B cell (primary cell): ENCODE measurements around the gene TYRP1. TPM values are rescaled to one million over a fixed set of nuclear protein-coding genes. Genes with fewer than 3 reads are reported as not detected.

Experiments used
- ATAC-seq: fragments of 200-7000 bp; cut with Tn5 transposase; one replicate; pipeline ENCODE4 v1.10.0; 2021; ENCODE audit warnings: low read depth, mild to moderate bottlenecking, moderate number of reproducible peaks, moderate library complexity
- CTCF ChIA-PET: fragments of 350-600 bp; sonication (Branson Sonifier 250); formaldehyde crosslinking; loops from one replicate; lab custom pipeline; 2021; ENCODE audit warnings: antibody characterized with exemption, inconsistent platforms; lab: Charles Lee
- POLR2A ChIA-PET: fragments of 350-600 bp; sonication (Branson Sonifier 250); formaldehyde crosslinking; loops from one replicate; lab custom pipeline; 2021; ENCODE audit warnings: antibody characterized with exemption; lab: Charles Lee
- DNase-seq: peaks from one replicate; pipeline ENCODE4 v3.0.0; 2013
- H2AFZ ChIP-seq: 2 replicates; pipeline ENCODE4 v1.6.1; 2012; ENCODE audit warnings: mild to moderate bottlenecking, low read depth, low read length; ENCODE audit not compliant: insufficient read depth, poor library complexity, severe bottlenecking
- H3K27ac ChIP-seq, 2 donors: 1 replicate in 1 of 2; 2 replicates in 1 of 2; pipeline ENCODE4 v1.5.1; 2012 to 2013; ENCODE audit warnings: low read length in 2 of 2, mild to moderate bottlenecking in 2 of 2, moderate library complexity in 1 of 2
- H3K27me3 ChIP-seq, 4 experiments: fragments of 200-600 bp in 1 of 4; sonication (generic) in 1 of 4; replicated peaks in 1 of 4; 1 replicate in 2 of 4; 2 replicates in 2 of 4; pipeline versions ENCODE4 v1.6.1 to v1.7.0; 2013 to 2016; ENCODE audit warnings: low read length in 3 of 4, mild to moderate bottlenecking in 2 of 4, mixed read lengths in 1 of 4, moderate library complexity in 1 of 4; ENCODE audit not compliant: insufficient read depth in 4 of 4, control insufficient read depth in 3 of 4; ENCODE audit errors: control extremely low read depth in 1 of 4
- H3K36me3 ChIP-seq, 2 experiments: replicated peaks in 1 of 2; 1 replicate in 1 of 2; 2 replicates in 1 of 2; pipeline versions ENCODE4 v1.6.1 to v1.7.1; 2013; ENCODE audit warnings: low read length in 1 of 2; ENCODE audit not compliant: insufficient read depth in 2 of 2, control insufficient read depth in 1 of 2; ENCODE audit errors: control extremely low read depth in 1 of 2, extremely low read depth in 1 of 2
- H3K4me1 ChIP-seq, 2 donors: fragments of 200-600 bp in 1 of 2; sonication (generic) in 1 of 2; 1 replicate in 1 of 2; 2 replicates in 1 of 2; pipeline versions ENCODE4 v1.5.1 to v1.6.1; 2013 to 2017; ENCODE audit warnings: low read length in 2 of 2; ENCODE audit not compliant: control insufficient read depth in 2 of 2, insufficient read depth in 2 of 2
- H3K4me2 ChIP-seq: replicated peaks from 2 replicates; pipeline ENCODE3; 2012; ENCODE audit warnings: mild to moderate bottlenecking, low read depth, low read length; ENCODE audit not compliant: poor library complexity, severe bottlenecking
- H3K4me3 ChIP-seq, 5 experiments: fragments of 200-600 bp in 1 of 5; sonication (generic) in 1 of 5; 1 replicate in 3 of 5; 2 replicates in 2 of 5; pipeline versions ENCODE4 v1.5.1 to v1.7.0; 2011 to 2016; ENCODE audit warnings: low read length in 4 of 5, mild to moderate bottlenecking in 4 of 5, low read depth in 2 of 5, control low read depth in 1 of 5, moderate library complexity in 1 of 5; ENCODE audit not compliant: insufficient read depth in 1 of 5; ENCODE audit errors: control extremely low read depth in 1 of 5, extremely low read depth in 1 of 5
- H3K79me2 ChIP-seq: fragments of 200-600 bp; sonication (generic); one replicate; pipeline ENCODE4 v1.6.0; 2016; ENCODE audit warnings: low read length; ENCODE audit not compliant: control insufficient read depth, insufficient read depth
- H3K9ac ChIP-seq: fragments of 200-600 bp; sonication (generic); 2 replicates; pipeline ENCODE4 v1.6.1; 2017; ENCODE audit warnings: mild to moderate bottlenecking, low read length, moderate library complexity
- H3K9me3 ChIP-seq, 3 donors: one replicate each; pipeline versions ENCODE4 v1.6.1 to v1.7.1; 2013; ENCODE audit warnings: low read length in 2 of 3; ENCODE audit not compliant: control insufficient read depth in 2 of 3, insufficient read depth in 1 of 3; ENCODE audit errors: control extremely low read depth in 1 of 3
- H4K20me1 ChIP-seq: 2 replicates; pipeline ENCODE4 v1.6.0; 2012; ENCODE audit warnings: mild to moderate bottlenecking, low read length; ENCODE audit not compliant: insufficient read depth, control insufficient read depth, poor library complexity, severe bottlenecking
- H3K27ac Mint-ChIP-seq: one replicate; pipeline ENCODE4 v1.8.0; 2021; ENCODE audit warnings: mixed read lengths
- H3K27me3 Mint-ChIP-seq: one replicate; pipeline ENCODE4 v1.8.0; 2021; ENCODE audit warnings: mixed read lengths
- H3K4me1 Mint-ChIP-seq: one replicate; pipeline ENCODE4 v1.8.0; 2021; ENCODE audit warnings: mixed read lengths
- H3K4me3 Mint-ChIP-seq: one replicate; pipeline ENCODE4 v1.8.0; 2021; ENCODE audit warnings: mixed read lengths
- H3K9me3 Mint-ChIP-seq: one replicate; pipeline ENCODE4 v1.8.0; 2022; ENCODE audit warnings: mixed read lengths; ENCODE audit not compliant: insufficient read depth
- EZH2 ChIP-seq: IDR thresholded peaks from 2 replicates; pipeline ENCODE4 v1.6.1; 2012; ENCODE audit warnings: borderline replicate concordance, low read depth, mild to moderate bottlenecking, moderate library complexity, low read length; ENCODE audit not compliant: insufficient read depth, poor library complexity, severe bottlenecking
- WGBS: methylation state at CpG from one replicate; pipeline ENCODE4 v1.1.5; 2013; ENCODE audit warnings: missing lambda C conversion rate; ENCODE audit not compliant: insufficient coverage; 5-methylcytosine and 5-hydroxymethylcytosine counted together
- intact Hi-C: fragments of 100-400 bp; cut with micrococcal nuclease; formaldehyde crosslinking; loops from one replicate; pipeline ENCODE4 v1.10.0; 2022
- polyA plus RNA-seq: library from polyadenylated mRNA; depleted of rRNA; stranded (reverse); fragments of >200 nt; gene quantifications from 2 replicates; pipeline ENCODE4 v1.2.3, GENCODE V29; 2012
- total RNA-seq, 2 donors: library from RNA; stranded (reverse); fragments of 120-200 nt in 1 of 2; gene quantifications; 1 replicate in 1 of 2; 2 replicates in 1 of 2; pipeline versions ENCODE4 v1.2.3 to v1.2.4, GENCODE V29; 2013 to 2022
- TF ChIP-seq, protein P1 (sequence below): fragments of 200-600 bp; IDR thresholded peaks from one replicate; pipeline ENCODE4 v1.8.0; 2022; ENCODE audit warnings: antibody characterized with exemption, mild to moderate bottlenecking

The TYRP1 gene
- total and polyA plus RNA-seq, 2 donors (not counting 1 experiment from before 2014, with no cell fraction given) = not detected

DNA sequence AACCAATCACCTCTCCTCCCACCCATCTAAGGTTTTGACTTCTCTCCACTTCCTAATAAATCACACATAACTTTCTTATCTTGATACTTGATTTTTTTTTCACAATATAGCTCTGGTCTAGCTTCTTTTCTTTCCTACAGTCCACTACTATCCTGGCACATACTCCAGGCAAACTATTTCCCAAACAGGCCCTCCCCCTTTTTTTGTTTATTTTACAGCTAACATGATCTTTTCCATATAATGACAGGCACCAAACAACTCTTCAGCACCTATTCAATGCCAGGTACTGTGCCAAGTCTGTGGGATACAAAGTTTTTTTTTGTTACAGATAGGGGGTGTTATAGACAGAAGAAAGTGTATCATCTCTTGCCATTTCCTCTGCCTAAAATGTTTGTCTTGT is 7.9 kb downstream of the TYRP1 start:
- Histone ChIP-seq H3K9me3 (no peaks in the 10 kb centered on the region), H3K27me3 (no peaks in the 10 kb centered on the region), H4K20me1 (no peaks in the 10 kb centered on the region), H3K27ac (no peak overlapping the region), H3K4me1 (no peaks in the 10 kb centered on the region), H3K4me2 (no peak overlapping the region), H3K4me3 (no peak overlapping the region), H2AFZ (no peak overlapping the region), H3K9ac (no peak overlapping the region), H3K36me3 (no peaks in the 10 kb centered on the region), H3K79me2 (no peaks in the 10 kb centered on the region)
- intact Hi-C loops = loop anchor here (10.0 kb wide), 1 partner anchor 1356 kb away; no protein-coding TSS in a partner anchor
- DNase-seq (no peak), ATAC-seq (no peak)
- Mint-ChIP-seq H3K4me3 (no peak overlapping the region), H3K27me3 (no peaks in the 10 kb centered on the region), H3K27ac (no peak overlapping the region), H3K9me3 (no peaks in the 10 kb centered on the region), H3K4me1 (no peaks in the 10 kb centered on the region)
- ChIA-PET CTCF (no interaction called here), POLR2A (no interaction called here)
- TF ChIP-seq, protein P1, sequence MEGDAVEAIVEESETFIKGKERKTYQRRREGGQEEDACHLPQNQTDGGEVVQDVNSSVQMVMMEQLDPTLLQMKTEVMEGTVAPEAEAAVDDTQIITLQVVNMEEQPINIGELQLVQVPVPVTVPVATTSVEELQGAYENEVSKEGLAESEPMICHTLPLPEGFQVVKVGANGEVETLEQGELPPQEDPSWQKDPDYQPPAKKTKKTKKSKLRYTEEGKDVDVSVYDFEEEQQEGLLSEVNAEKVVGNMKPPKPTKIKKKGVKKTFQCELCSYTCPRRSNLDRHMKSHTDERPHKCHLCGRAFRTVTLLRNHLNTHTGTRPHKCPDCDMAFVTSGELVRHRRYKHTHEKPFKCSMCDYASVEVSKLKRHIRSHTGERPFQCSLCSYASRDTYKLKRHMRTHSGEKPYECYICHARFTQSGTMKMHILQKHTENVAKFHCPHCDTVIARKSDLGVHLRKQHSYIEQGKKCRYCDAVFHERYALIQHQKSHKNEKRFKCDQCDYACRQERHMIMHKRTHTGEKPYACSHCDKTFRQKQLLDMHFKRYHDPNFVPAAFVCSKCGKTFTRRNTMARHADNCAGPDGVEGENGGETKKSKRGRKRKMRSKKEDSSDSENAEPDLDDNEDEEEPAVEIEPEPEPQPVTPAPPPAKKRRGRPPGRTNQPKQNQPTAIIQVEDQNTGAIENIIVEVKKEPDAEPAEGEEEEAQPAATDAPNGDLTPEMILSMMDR = no peak
- no peak for TF ChIP-seq EZH2

DNA sequence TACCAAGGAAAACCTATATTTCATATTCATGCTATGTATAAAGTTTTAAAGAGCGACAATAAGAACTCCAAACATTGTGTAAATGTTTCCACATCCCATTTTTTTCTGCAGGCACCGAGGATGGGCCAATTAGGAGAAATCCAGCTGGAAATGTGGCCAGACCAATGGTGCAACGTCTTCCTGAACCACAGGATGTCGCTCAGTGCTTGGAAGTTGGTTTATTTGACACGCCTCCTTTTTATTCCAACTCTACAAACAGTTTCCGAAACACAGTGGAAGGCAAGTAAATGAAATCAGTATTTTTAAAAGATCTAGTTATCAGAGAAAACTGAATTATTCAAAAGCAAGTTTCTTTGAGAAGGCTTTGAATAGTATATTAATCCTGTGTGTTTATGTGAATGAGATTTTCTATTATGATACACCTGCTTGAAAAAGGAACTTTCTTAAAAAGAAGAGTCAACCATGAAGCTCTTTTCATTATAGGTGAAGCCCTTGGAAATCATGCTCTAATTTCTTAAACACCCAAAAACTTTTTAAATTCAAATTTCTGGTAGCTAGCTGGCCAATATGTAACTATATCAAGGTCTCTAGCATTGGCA is 9.1 kb downstream of the TYRP1 start:
- Mint-ChIP-seq H3K27me3 (no peaks in the 10 kb centered on the region), H3K4me3 (no peak overlapping the region), H3K9me3 (no peaks in the 10 kb centered on the region), H3K4me1 (no peaks in the 10 kb centered on the region), H3K27ac (no peak overlapping the region)
- ChIA-PET CTCF (no interaction called here), POLR2A (no interaction called here)
- H3K4me3 ChIP-seq = no peak overlapping the region
- TF ChIP-seq, protein P1 = no peak
- no peak for TF ChIP-seq EZH2
- no peaks in the 10 kb centered on the region for H3K36me3 ChIP-seq
- H3K27me3 ChIP-seq = no peaks in the 10 kb centered on the region
- ATAC-seq = no peak
- WGBS = no CpG with 5 or more reads among the region's 6 CpGs
- intact Hi-C loops = loop anchor here (10.0 kb wide), 1 partner anchor 1357 kb away; no protein-coding TSS in a partner anchor
- H3K9ac ChIP-seq = no peak overlapping the region
- no peaks in the 10 kb centered on the region for H3K4me1 ChIP-seq
- H3K4me2 ChIP-seq = no peak overlapping the region
- no peaks in the 10 kb centered on the region for H4K20me1 ChIP-seq
- no peak overlapping the region for H2AFZ ChIP-seq
- no peaks in the 10 kb centered on the region for H3K79me2 ChIP-seq
- no peaks in the 10 kb centered on the region for H3K9me3 ChIP-seq
- no peak overlapping the region for H3K27ac ChIP-seq
- no peak for DNase-seq
